ENCODE measurements around the gene GEN1. TPM values are rescaled to one million over a fixed set of nuclear protein-coding genes. Genes with fewer than 3 reads are reported as not detected.

Gene GEN1
- polyA plus RNA-seq, 1 experiment, result 7.5 TPM

DNA sequence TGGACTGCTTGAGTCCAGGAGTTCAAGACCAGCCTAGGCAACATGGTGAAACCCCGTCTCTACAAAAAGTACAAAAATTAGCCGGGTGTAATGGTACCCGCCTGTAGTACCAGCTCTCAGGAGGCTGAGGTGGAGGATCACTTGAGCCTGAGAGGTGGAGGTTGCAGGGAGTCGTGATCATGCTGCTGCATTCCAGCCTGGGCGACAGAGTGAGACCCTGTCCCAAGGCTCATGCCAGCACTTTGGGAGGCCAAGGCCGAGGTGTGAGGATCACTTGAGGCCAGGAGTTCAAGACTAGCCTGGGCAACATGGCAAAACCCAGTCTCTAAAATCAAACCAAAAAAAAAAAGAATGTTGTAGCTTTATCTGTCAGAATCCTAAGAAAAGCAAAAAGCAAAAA is 25.7 kb upstream of the GEN1 start:
- Histone ChIP-seq H3K4me3 (ENCODE audit: low read depth, low read length) (no peak overlapping the region), H3K27me3 (ENCODE audit: control insufficient read depth, insufficient read depth, low read length) (no peaks in the 10 kb centered on the region), H3K9me3 (ENCODE audit: control insufficient read depth, insufficient read depth, low read length) (no peaks in the 10 kb centered on the region), H3K27ac (ENCODE audit: low read depth, low read length) (no peak overlapping the region)
- TF ChIP-seq, protein P1, sequence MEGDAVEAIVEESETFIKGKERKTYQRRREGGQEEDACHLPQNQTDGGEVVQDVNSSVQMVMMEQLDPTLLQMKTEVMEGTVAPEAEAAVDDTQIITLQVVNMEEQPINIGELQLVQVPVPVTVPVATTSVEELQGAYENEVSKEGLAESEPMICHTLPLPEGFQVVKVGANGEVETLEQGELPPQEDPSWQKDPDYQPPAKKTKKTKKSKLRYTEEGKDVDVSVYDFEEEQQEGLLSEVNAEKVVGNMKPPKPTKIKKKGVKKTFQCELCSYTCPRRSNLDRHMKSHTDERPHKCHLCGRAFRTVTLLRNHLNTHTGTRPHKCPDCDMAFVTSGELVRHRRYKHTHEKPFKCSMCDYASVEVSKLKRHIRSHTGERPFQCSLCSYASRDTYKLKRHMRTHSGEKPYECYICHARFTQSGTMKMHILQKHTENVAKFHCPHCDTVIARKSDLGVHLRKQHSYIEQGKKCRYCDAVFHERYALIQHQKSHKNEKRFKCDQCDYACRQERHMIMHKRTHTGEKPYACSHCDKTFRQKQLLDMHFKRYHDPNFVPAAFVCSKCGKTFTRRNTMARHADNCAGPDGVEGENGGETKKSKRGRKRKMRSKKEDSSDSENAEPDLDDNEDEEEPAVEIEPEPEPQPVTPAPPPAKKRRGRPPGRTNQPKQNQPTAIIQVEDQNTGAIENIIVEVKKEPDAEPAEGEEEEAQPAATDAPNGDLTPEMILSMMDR (IDR thresholded peaks at IDR 0.05; ENCODE audit: low read depth, low read length), result no peak
- POLR2A ChIA-PET, result no interaction called here
- CTCF ChIA-PET, result interaction anchor here (0.9 to 8.1 kb wide), 2 partner anchors 8 to 103 kb away, joined by 3 to 61 read pairs; no protein-coding TSS in a partner anchor
- DNase-seq (ENCODE audit: low read depth, low spot score), result no peak

DNA sequence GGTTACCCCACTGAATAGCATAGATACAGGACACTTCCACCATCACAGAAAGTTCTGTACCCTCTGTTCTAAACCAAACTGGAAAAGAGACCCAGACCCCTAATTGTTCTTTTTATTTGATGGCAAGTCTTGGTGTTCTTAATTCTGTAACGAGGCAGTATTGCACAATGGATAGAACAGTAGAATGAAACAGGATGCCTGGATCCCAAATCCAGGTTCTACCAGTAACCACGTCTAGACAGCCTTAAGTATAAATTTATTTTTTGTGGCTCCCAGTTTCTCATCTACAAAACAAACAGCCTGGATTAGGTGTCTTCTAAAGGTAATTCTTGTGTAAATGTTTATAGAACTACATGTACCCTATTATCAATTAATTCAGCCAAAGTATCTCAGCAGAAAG is 24.1 kb upstream of the GEN1 start:
- CTCF ChIA-PET, result interaction anchor here (0.6 to 8.1 kb wide), 4 partner anchors 10 to 419 kb away, joined by 4 to 61 read pairs (median 7); no protein-coding TSS in a partner anchor

DNA sequence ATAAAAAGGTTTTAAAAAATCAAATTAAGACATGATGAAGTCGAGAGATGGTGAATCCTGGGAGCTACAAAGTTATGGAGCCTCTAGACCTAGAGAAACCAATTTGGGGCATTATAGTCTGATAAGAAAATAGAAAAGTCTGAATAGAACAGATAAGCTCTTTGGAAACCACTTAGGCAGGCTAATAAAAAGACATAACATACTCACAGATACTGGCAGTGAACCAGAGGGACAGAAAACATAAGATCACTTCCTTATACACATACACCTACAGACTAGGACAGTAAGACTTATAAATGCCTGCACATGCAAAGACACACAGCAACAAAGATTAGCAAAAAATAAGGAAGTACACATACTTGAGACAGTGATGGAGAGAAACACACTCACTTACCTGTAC is 20.3 kb upstream of the GEN1 start:
- DNase-seq (ENCODE audit: low read depth, low spot score), result no peak
- CTCF ChIA-PET, result interaction anchor here (8.1 kb wide), 1 partner anchor 14 kb away, joined by 61 read pairs; no protein-coding TSS in a partner anchor

More for the DNA sequence above, 24.1 kb upstream of the GEN1 start:
- Histone ChIP-seq H3K27me3 (ENCODE audit: control insufficient read depth, insufficient read depth, low read length) (no peaks in the 10 kb centered on the region), H3K4me3 (ENCODE audit: low read depth, low read length) (no peak overlapping the region), H3K9me3 (ENCODE audit: control insufficient read depth, insufficient read depth, low read length) (no peaks in the 10 kb centered on the region), H3K27ac (ENCODE audit: low read depth, low read length) (no peak overlapping the region)
- TF ChIP-seq, protein P1 (IDR thresholded peaks at IDR 0.05; ENCODE audit: low read depth, low read length), result no peak
- POLR2A ChIA-PET, result interaction anchor here (0.7 to 1.1 kb wide), 2 partner anchors 24 to 52 kb away, joined by 4 to 5 read pairs; partner anchors contain the start of gene GEN1
- DNase-seq (ENCODE audit: low read depth, low spot score), result no peak

DNA sequence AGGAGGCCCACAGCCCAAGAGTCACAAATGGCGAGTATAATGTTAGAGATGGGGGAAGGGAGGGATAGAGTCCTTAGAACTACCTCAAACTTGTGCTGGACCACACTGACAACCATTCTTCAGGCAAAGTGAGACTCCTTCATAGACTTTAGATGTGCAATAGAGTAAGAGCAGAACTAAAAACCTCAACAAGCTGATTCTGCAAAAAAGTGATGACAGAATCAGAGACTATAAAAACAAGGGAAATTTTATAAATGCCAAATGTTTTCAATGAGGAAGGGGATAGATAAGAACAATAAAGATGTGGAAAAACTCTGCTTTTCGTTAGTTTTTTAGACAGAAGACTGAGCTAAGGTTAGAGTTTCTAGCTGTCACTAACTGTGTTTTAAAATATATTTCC is 18.1 kb upstream of the GEN1 start:
- Histone ChIP-seq H3K9me3 (ENCODE audit: control insufficient read depth, insufficient read depth, low read length) (no peaks in the 10 kb centered on the region), H3K27me3 (ENCODE audit: control insufficient read depth, insufficient read depth, low read length) (no peaks in the 10 kb centered on the region), H3K4me3 (ENCODE audit: low read depth, low read length) (no peak overlapping the region), H3K27ac (ENCODE audit: low read depth, low read length) (no peak overlapping the region)
- no peak for DNase-seq (ENCODE audit: low read depth, low spot score)
- TF ChIP-seq, protein P1 (IDR thresholded peaks at IDR 0.05; ENCODE audit: low read depth, low read length), result no peak
- ChIA-PET POLR2A (no interaction called here), CTCF (interaction anchor here (1.0 kb wide), 1 partner anchor 16 kb away, joined by 6 read pairs; no protein-coding TSS in a partner anchor)

More for the DNA sequence above, 20.3 kb upstream of the GEN1 start:
- TF ChIP-seq, protein P1 (IDR thresholded peaks at IDR 0.05; ENCODE audit: low read depth, low read length), result no peak
- Histone ChIP-seq H3K27me3 (ENCODE audit: control insufficient read depth, insufficient read depth, low read length) (no peaks in the 10 kb centered on the region), H3K9me3 (ENCODE audit: control insufficient read depth, insufficient read depth, low read length) (no peaks in the 10 kb centered on the region), H3K27ac (ENCODE audit: low read depth, low read length) (no peak overlapping the region), H3K4me3 (ENCODE audit: low read depth, low read length) (no peak overlapping the region)
- POLR2A ChIA-PET, result no interaction called here

DNA sequence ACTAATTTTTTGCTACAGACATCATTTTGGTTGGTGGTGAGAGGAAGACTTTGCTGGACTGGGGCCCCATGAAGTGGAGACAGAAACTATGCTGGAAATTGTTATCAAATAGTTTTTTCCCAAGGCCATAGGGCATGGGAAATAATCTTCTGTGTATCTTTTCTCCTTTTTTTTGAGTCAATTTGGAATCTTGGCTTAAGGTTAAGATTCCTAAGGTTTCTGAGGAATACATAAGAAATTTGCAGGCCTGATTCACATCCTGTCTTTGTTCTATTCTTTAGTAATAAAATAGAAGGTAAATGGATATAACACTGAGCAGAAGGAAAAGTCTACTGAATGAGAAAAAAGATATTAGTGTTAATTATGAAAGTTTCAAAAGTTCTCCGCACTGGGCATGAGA is 16.9 kb upstream of the GEN1 start:
- ChIA-PET CTCF (interaction anchor here (1.9 kb wide), 1 partner anchor 18 kb away, joined by 15 read pairs; no protein-coding TSS in a partner anchor), POLR2A (no interaction called here)
- peak; percentile 32 for DNase-seq (ENCODE audit: low read depth, low spot score)
- no peak overlapping the region for H3K4me3 ChIP-seq (ENCODE audit: low read depth, low read length)
- peak overlapping the region; percentile 84 for H3K27ac ChIP-seq (ENCODE audit: low read depth, low read length)
- TF ChIP-seq, protein P1 (IDR thresholded peaks at IDR 0.05; ENCODE audit: low read depth, low read length), result no peak
- no peaks in the 10 kb centered on the region for H3K27me3 ChIP-seq (ENCODE audit: control insufficient read depth, insufficient read depth, low read length)
- no peaks in the 10 kb centered on the region for H3K9me3 ChIP-seq (ENCODE audit: control insufficient read depth, insufficient read depth, low read length)
